Measurements from ENCODE around the gene BTK. TPM values are rescaled to one million over a fixed set of nuclear protein-coding genes. Genes with fewer than 3 reads are reported as not detected.

Gene BTK
- total and polyA plus RNA-seq, 9 of the 15 experiments (the other 6 are each of a cell fraction or from before 2014, with no cell fraction given): 14.9 to 93.4 (median 65.2) TPM

DNA sequence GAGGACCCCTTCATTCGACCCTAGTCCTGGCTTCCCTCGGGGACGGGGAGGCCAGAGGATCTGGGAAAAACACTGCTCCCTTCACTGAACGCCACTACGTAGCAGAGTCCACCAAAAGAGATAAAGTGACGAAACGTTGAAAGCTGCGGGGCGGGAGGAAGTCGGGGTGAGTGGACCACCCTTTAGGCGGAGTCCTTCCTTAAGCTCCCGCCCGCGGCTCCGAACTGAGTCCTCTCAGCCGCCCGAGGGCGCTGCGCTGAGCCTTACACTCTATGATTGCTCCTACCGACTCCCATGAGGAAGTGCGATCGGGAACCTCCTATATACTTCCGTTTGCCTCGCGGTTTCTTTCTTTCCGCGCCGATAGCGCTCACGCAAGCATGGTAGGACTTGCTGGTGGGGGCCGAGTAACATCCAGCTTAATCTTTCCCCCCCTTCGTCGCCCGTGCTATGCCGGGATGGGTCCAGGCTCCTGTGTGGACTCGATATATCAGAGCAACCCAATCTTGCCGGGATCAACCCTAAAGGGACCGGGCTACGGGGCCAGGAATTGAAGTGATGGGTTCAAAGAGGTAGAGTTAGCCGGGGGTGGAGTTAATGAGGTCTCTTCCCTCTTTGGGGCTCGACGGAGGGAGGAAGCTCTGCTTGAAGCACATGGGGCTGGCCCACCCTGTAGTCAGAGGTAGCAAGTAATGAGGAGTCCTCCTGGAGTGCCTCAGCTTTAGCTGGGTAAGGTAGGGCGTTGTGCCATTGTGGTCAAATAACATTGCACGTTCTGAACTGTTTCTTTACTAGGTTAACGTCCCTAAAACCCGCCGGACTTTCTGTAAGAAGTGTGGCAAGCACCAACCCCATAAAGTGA is 4.9 kb upstream of the BTK start, which contains the start of gene RPL36A (continued):
- TF ChIP-seq ZBTB7A (IDR thresholded peaks at IDR 0.05; ENCODE audit: borderline replicate concordance, control insufficient read depth, low read depth, low read length) (peak; percentile 77; the same call in 1 of the 2 replicates), GABPA (tag; conservative IDR thresholded peaks at IDR 0.05; ENCODE audit: low read depth) (peak; percentile 90), ELF2 (CRISPR knock-in tag; IDR thresholded peaks at IDR 0.05) (peak; percentile 76), EP400 (IDR thresholded peaks at IDR 0.05) (peak; percentile 99), RBM15 (IDR thresholded peaks at IDR 0.05; ENCODE audit: insufficient read depth, low read length) (no peak), KLF1 (tag; IDR thresholded peaks at IDR 0.05) (peak; percentile 41; the same call in 1 of the 2 replicates), ETV1 (tag; conservative IDR thresholded peaks at IDR 0.05; ENCODE audit: low read depth) (peak; percentile 73), ZNF695 (CRISPR knock-in tag; IDR thresholded peaks at IDR 0.05) (no peak), ATF1 (CRISPR knock-in tag; IDR thresholded peaks at IDR 0.05) (no peak), ATF1 (tag; IDR thresholded peaks at IDR 0.05) (peak; percentile 82), NFIC (IDR thresholded peaks at IDR 0.05) (peak; percentile 40; the same call in 1 of the 2 replicates), SOX6 (IDR thresholded peaks at IDR 0.05) (peak; percentile 61; the same call in 1 of the 2 replicates)
- TF ChIP-seq, protein P1, sequence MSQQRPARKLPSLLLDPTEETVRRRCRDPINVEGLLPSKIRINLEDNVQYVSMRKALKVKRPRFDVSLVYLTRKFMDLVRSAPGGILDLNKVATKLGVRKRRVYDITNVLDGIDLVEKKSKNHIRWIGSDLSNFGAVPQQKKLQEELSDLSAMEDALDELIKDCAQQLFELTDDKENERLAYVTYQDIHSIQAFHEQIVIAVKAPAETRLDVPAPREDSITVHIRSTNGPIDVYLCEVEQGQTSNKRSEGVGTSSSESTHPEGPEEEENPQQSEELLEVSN (IDR thresholded peaks at IDR 0.05; ENCODE audit: borderline replicate concordance in 1 of 2, extremely low read depth in 1 of 2, insufficient read depth in 1 of 2, insufficient read length in 1 of 2, low read depth in 1 of 2, low read length in 1 of 2, poor library complexity in 1 of 2, severe bottlenecking in 1 of 2): peak in 1 of 2 experiments; percentile 43
- TF ChIP-seq, protein P2, sequence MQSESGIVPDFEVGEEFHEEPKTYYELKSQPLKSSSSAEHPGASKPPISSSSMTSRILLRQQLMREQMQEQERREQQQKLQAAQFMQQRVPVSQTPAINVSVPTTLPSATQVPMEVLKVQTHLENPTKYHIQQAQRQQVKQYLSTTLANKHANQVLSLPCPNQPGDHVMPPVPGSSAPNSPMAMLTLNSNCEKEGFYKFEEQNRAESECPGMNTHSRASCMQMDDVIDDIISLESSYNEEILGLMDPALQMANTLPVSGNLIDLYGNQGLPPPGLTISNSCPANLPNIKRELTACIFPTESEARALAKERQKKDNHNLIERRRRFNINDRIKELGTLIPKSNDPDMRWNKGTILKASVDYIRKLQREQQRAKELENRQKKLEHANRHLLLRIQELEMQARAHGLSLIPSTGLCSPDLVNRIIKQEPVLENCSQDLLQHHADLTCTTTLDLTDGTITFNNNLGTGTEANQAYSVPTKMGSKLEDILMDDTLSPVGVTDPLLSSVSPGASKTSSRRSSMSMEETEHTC (IDR thresholded peaks at IDR 0.05): no peak
- TF ChIP-seq, protein P3, sequence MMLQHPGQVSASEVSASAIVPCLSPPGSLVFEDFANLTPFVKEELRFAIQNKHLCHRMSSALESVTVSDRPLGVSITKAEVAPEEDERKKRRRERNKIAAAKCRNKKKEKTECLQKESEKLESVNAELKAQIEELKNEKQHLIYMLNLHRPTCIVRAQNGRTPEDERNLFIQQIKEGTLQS (IDR thresholded peaks at IDR 0.05): peak; percentile 66
- TF ChIP-seq, protein P3 (CRISPR knock-in tag; conservative IDR thresholded peaks at IDR 0.05): no peak
- TF ChIP-seq, protein P4, sequence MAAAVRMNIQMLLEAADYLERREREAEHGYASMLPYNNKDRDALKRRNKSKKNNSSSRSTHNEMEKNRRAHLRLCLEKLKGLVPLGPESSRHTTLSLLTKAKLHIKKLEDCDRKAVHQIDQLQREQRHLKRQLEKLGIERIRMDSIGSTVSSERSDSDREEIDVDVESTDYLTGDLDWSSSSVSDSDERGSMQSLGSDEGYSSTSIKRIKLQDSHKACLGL (CRISPR knock-in tag; IDR thresholded peaks at IDR 0.05; ENCODE audit: borderline replicate concordance, poor library complexity, severe bottlenecking): peak; percentile 31
- TF ChIP-seq, protein P5, sequence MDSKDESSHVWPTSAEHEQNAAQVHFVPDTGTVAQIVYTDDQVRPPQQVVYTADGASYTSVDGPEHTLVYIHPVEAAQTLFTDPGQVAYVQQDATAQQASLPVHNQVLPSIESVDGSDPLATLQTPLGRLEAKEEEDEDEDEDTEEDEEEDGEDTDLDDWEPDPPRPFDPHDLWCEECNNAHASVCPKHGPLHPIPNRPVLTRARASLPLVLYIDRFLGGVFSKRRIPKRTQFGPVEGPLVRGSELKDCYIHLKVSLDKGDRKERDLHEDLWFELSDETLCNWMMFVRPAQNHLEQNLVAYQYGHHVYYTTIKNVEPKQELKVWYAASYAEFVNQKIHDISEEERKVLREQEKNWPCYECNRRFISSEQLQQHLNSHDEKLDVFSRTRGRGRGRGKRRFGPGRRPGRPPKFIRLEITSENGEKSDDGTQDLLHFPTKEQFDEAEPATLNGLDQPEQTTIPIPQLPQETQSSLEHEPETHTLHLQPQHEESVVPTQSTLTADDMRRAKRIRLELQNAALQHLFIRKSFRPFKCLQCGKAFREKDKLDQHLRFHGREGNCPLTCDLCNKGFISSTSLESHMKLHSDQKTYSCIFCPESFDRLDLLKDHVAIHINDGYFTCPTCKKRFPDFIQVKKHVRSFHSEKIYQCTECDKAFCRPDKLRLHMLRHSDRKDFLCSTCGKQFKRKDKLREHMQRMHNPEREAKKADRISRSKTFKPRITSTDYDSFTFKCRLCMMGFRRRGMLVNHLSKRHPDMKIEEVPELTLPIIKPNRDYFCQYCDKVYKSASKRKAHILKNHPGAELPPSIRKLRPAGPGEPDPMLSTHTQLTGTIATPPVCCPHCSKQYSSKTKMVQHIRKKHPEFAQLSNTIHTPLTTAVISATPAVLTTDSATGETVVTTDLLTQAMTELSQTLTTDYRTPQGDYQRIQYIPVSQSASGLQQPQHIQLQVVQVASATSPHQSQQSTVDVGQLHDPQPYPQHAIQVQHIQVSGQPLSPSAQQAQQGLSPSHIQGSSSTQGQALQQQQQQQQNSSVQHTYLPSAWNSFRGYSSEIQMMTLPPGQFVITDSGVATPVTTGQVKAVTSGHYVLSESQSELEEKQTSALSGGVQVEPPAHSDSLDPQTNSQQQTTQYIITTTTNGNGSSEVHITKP (IDR thresholded peaks at IDR 0.05; ENCODE audit: partially characterized antibody): peak; percentile 10
- TF ChIP-seq, protein P6, sequence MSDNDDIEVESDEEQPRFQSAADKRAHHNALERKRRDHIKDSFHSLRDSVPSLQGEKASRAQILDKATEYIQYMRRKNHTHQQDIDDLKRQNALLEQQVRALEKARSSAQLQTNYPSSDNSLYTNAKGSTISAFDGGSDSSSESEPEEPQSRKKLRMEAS (CRISPR knock-in tag; IDR thresholded peaks at IDR 0.05): peak; percentile 65; the same call in 1 of the 2 replicates
